Spleen (tissue), 11 donors: ENCODE results near the gene SF3B4. TPM values are rescaled to one million over a fixed set of nuclear protein-coding genes. Genes with fewer than 3 reads are reported as not detected.
A peak's percentile ranks its signal among the peaks of the same experiment; 100 is the strongest.

ENCODE experiments used
- DNase-seq: peaks from one replicate; pipeline ENCODE4 v3.0.0-alpha.2; 2020
- H3K27ac ChIP-seq, 8 donors: fragments of 200-600 bp; sonication (generic) in 7 of 8; 1 replicate in 4 of 8; 2 replicates in 4 of 8; pipeline versions ENCODE4 v1.5.0 to v1.8.0; 2016 to 2021; ENCODE audit warnings: inconsistent platforms in 4 of 8, mild to moderate bottlenecking in 4 of 8, moderate library complexity in 1 of 8
- H3K27me3 ChIP-seq, 7 donors: fragments of 200-600 bp; sonication (generic) in 6 of 7; replicated peaks in 1 of 7; 1 replicate in 4 of 7; 2 replicates in 3 of 7; pipeline versions ENCODE4 v1.5.0 to v1.8.0; 2016 to 2021; ENCODE audit warnings: inconsistent platforms in 3 of 7, mild to moderate bottlenecking in 1 of 7
- H3K36me3 ChIP-seq, 6 donors: fragments of 200-600 bp; sonication (generic) in 5 of 6; 1 replicate in 4 of 6; 2 replicates in 2 of 6; pipeline versions ENCODE4 v1.5.0 to v1.8.0; 2016 to 2021; ENCODE audit warnings: inconsistent platforms in 2 of 6
- H3K4me1 ChIP-seq, 6 donors: fragments of 200-600 bp; sonication (generic) in 5 of 6; 1 replicate in 3 of 6; 2 replicates in 3 of 6; pipeline versions ENCODE4 v1.5.0 to v1.8.0; 2016 to 2021; ENCODE audit warnings: inconsistent platforms in 3 of 6
- H3K4me3 ChIP-seq, 8 donors: fragments of 200-600 bp; sonication (generic) in 7 of 8; 1 replicate in 4 of 8; 2 replicates in 4 of 8; pipeline versions ENCODE4 v1.5.0 to v1.8.0; 2016 to 2021; ENCODE audit warnings: inconsistent platforms in 4 of 8, mild to moderate bottlenecking in 4 of 8, moderate library complexity in 2 of 8
- H3K9me3 ChIP-seq, 8 donors: fragments of 200-600 bp; sonication (generic) in 7 of 8; 1 replicate in 4 of 8; 2 replicates in 4 of 8; pipeline versions ENCODE4 v1.5.0 to v1.8.0; 2016 to 2021; ENCODE audit warnings: inconsistent platforms in 4 of 8
- POLR2A ChIP-seq, 3 donors: fragments of 450-650 bp; IDR thresholded peaks; one replicate each; pipeline ENCODE4 v1.5.1; 2017; ENCODE audit warnings: antibody characterized with exemption in 3 of 3, mild to moderate bottlenecking in 1 of 3
- POLR2AphosphoS5 ChIP-seq, 3 donors: sonication (generic); formaldehyde crosslinking; IDR thresholded peaks; one replicate each; pipeline ENCODE4 v1.5.1; 2017; ENCODE audit warnings: antibody characterized with exemption in 3 of 3
- WGBS, 5 donors: extraction: QIAGEN DNeasy Blood & Tissue Kit in 3 of 5; methylation state at CpG; one replicate each; pipeline versions ENCODE4 v1.1.5 to v1.1.7; 2013 to 2018; 5-methylcytosine and 5-hydroxymethylcytosine counted together
- intact Hi-C: fragments of 100-400 bp; cut with DNase I; formaldehyde crosslinking; loops from one replicate; pipeline ENCODE4 v1.15.0; 2023; ENCODE audit warnings: low total_unique reads
- polyA plus RNA-seq, 3 donors: library from polyadenylated mRNA; stranded (reverse); fragments of 200-250 nt; gene quantifications; one replicate each; pipeline ENCODE4 v1.2.1, GENCODE V29; 2013
- total RNA-seq, 7 donors: library from RNA; depleted of rRNA in 3 of 7; stranded (reverse); fragments of >200 nt in 3 of 7; fragmentation: NEBNext Ultra II Directional in 4 of 7; extraction: Animal tissue kit (Norgen Biotek cat#: 25700) in 4 of 7; gene quantifications; one replicate each; pipeline versions ENCODE4 v1.1.0 to v1.2.1, GENCODE V29; 2016 to 2021
- TF ChIP-seq, protein P1 (sequence below), 11 experiments: fragments of 200-600 bp in 7 of 11; fragments of 450-650 bp in 4 of 11; sonication (generic) in 4 of 11; IDR thresholded peaks in 8 of 11; conservative IDR thresholded peaks in 3 of 11; 1 replicate in 7 of 11; 2 replicates in 4 of 11; pipeline versions ENCODE4 v1.4.0 to v1.8.0; 2016 to 2021; ENCODE audit warnings: antibody characterized with exemption in 11 of 11, inconsistent platforms in 4 of 11, mild to moderate bottlenecking in 1 of 11
- donor health status: healthy with polysubstance abuse.
- donor health status: DM: no; HTN: no; CAD: no; lungs with moderate emphysema.
- donor health status: DM: no; HTN: no; CAD: no.
- donor health status: Bipolar disorder and iron deficiency.
- donor health status: healthy.
- donor health status: DM: no; HTN: no; CAD: no.
- donor health status: DM: yes; HTN: yes; CAD: no.

The SF3B4 gene
- total and polyA plus RNA-seq, 10 donors, result 17.6 to 43.8 (median 28.5) TPM

GRCh38 chr1:149881876-149882275, 45.7 kb downstream of the SF3B4 start:
- intact Hi-C loops, result no loop called here
- DNase-seq, result no peak
- WGBS, 5 donors, result 89 to 97% (median 94%) methylated on average over 1 of the region's 1 CpG
- TF ChIP-seq POLR2AphosphoS5 (IDR thresholded peaks at IDR 0.05), result peak in 1 of 3 donors; percentile 8
- no peak for TF ChIP-seq POLR2A (IDR thresholded peaks at IDR 0.05)
- no peaks in the 10 kb centered on the region for H3K9me3 ChIP-seq
- peaks cover 12 to 42% (median 19%) of the 10 kb centered on the region in 6 donors for H3K4me1 ChIP-seq
- no peaks in the 10 kb centered on the region for H3K27me3 ChIP-seq
- H3K36me3 ChIP-seq, result no peaks in the 10 kb centered on the region
- H3K4me3 ChIP-seq, result no peak overlapping the region
- no peak overlapping the region for H3K27ac ChIP-seq

- no peaks in the 10 kb centered on the region for H3K9me3 ChIP-seq
- no peak overlapping the region for H3K4me3 ChIP-seq
- DNase-seq, result no peak
- no peaks in the 10 kb centered on the region for H3K27me3 ChIP-seq
- peak overlapping the region in 6 of 8 donors; percentile 5 to 76 (median 41) for H3K27ac ChIP-seq
- H3K4me1 ChIP-seq, result peaks cover 6 to 32% (median 11%) of the 10 kb centered on the region in 6 donors
- TF ChIP-seq POLR2AphosphoS5 (IDR thresholded peaks at IDR 0.05), result no peak
- TF ChIP-seq POLR2A (IDR thresholded peaks at IDR 0.05), result no peak
- TF ChIP-seq, protein P1, sequence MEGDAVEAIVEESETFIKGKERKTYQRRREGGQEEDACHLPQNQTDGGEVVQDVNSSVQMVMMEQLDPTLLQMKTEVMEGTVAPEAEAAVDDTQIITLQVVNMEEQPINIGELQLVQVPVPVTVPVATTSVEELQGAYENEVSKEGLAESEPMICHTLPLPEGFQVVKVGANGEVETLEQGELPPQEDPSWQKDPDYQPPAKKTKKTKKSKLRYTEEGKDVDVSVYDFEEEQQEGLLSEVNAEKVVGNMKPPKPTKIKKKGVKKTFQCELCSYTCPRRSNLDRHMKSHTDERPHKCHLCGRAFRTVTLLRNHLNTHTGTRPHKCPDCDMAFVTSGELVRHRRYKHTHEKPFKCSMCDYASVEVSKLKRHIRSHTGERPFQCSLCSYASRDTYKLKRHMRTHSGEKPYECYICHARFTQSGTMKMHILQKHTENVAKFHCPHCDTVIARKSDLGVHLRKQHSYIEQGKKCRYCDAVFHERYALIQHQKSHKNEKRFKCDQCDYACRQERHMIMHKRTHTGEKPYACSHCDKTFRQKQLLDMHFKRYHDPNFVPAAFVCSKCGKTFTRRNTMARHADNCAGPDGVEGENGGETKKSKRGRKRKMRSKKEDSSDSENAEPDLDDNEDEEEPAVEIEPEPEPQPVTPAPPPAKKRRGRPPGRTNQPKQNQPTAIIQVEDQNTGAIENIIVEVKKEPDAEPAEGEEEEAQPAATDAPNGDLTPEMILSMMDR (IDR thresholded peaks at IDR 0.05 in 8 of 11, conservative IDR thresholded peaks at IDR 0.05 in 3 of 11), result no peak
- intact Hi-C loops, result no loop called here
- 64 to 87% (median 83%) methylated on average over 1 of the region's 1 CpG for WGBS, 5 donors
- no peaks in the 10 kb centered on the region for H3K36me3 ChIP-seq
Measured at GRCh38 chr1:149879556-149879955, 48.0 kb downstream of the SF3B4 start.

DNA sequence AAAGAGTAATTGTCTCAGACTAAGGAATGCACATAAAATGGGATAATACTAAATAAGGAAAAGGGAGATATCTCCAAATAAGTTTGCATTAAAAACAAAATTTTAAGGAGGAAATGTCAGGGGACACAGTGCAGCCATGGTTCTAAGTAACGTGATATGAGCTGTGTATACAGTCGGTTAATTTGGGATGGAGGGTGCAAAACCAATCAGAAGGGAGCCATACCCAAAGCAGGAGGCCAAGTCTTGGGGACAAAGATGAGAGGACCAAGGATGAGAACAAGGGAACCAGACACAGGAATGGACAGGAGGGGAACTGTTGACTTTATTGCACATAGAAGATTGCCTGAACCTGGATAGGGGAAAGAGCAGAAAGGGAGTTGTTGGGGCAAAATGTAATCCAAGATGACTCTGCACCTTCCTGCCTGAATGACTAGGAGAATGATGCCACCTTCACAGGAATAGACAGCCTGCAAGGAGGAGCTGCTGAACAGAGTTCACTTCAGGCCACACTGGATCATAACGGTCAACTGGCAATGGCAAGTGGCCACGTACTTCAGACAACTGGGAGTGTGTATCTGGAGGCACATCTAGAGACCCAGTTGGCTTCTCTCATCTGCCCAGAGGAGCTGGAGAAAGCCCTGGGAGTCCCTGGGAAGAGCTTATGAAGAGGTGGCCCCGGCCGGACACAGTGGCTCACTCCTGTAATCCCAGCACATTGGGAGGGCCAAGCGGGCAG, 50.2 kb downstream of the SF3B4 start:
- peaks cover 0 to 15% (median 0%) of the 10 kb centered on the region in 6 donors for H3K4me1 ChIP-seq
- no peaks in the 10 kb centered on the region for H3K27me3 ChIP-seq
- no peaks in the 10 kb centered on the region for H3K9me3 ChIP-seq
- H3K36me3 ChIP-seq, result no peaks in the 10 kb centered on the region
- H3K4me3 ChIP-seq, result no peak overlapping the region
- TF ChIP-seq, protein P1 (IDR thresholded peaks at IDR 0.05 in 8 of 11, conservative IDR thresholded peaks at IDR 0.05 in 3 of 11), result no peak
- TF ChIP-seq POLR2A (IDR thresholded peaks at IDR 0.05), result no peak
- TF ChIP-seq POLR2AphosphoS5 (IDR thresholded peaks at IDR 0.05), result no peak
- intact Hi-C loops, result no loop called here
- H3K27ac ChIP-seq, result no peak overlapping the region
- 92 to 97% (median 96%) methylated on average over 7 of the region's 7 CpGs for WGBS, 5 donors
- DNase-seq, result no peak

Other genes starting within 250 kb of the SF3B4 start
- gene FCGR1A, start 145.1 kb downstream of the SF3B4 start, total RNA-seq, result 10 to 100 TPM in 6 of 7 donors, 1 to 10 TPM in 1; 9.2 to 55.9 (median 22.7) TPM
- 10 to 100 TPM; 26.3 to 48.9 (median 33.8) TPM for gene FCGR1A, start 145.1 kb downstream of the SF3B4 start, polyA plus RNA-seq
- 10 to 100 TPM in 6 of 7 donors, 1 to 10 TPM in 1; 8.3 to 22.6 (median 14.7) TPM for gene BOLA1, start 28.2 kb downstream of the SF3B4 start, total RNA-seq
- 10 to 100 TPM; 27.1 to 34.6 (median 33.9) TPM for gene BOLA1, start 28.2 kb downstream of the SF3B4 start, polyA plus RNA-seq
- 1 to 10 TPM; 1.1 to 3.7 (median 2.5) TPM for gene SV2A, start 10.0 kb downstream of the SF3B4 start, total RNA-seq
- under 1 TPM; 0.43 to 0.90 (median 0.64) TPM for gene SV2A, start 10.0 kb downstream of the SF3B4 start, polyA plus RNA-seq
- gene MTMR11, start 9.1 kb upstream of the SF3B4 start, total RNA-seq, result 10 to 100 TPM in 2 of 7 donors, 1 to 10 TPM in 5; 4.4 to 16.2 (median 6.6) TPM
- 1 to 10 TPM; 1.4 to 3.3 (median 2.1) TPM for gene MTMR11, start 9.1 kb upstream of the SF3B4 start, polyA plus RNA-seq
- 10 to 100 TPM; 10.2 to 20.5 (median 14.2) TPM for gene OTUD7B, start 82.9 kb upstream of the SF3B4 start, total RNA-seq
- 1 to 10 TPM in 1 of 3 donors, under 1 TPM in 2; 0.70 to 2.9 (median 0.78) TPM for gene OTUD7B, start 82.9 kb upstream of the SF3B4 start, polyA plus RNA-seq
- gene VPS45, start 140.0 kb upstream of the SF3B4 start, total RNA-seq, result 10 to 100 TPM; 35.8 to 62.8 (median 47.4) TPM
- 10 to 100 TPM; 16.2 to 22.7 (median 21.6) TPM for gene VPS45, start 140.0 kb upstream of the SF3B4 start, polyA plus RNA-seq
- gene PLEKHO1, start 222.1 kb upstream of the SF3B4 start, total RNA-seq, result 100 to 1,000 TPM in 5 of 7 donors, 10 to 100 TPM in 2; 95.9 to 147 (median 121) TPM
- 100 to 1,000 TPM; 154 to 228 (median 166) TPM for gene PLEKHO1, start 222.1 kb upstream of the SF3B4 start, polyA plus RNA-seq